ENCODE measurements around the gene NUP210.
"Not testable (repeated sequence)": the region's sequence is repeated elsewhere in the genome, so short reads cannot be mapped to it uniquely, and the experiment has no call there.

NUP210 gene

GRCh38 chr3:13405614-13406013, 14.5 kb downstream of the NUP210 start:
- no peak for DNase-seq

- no peak for DNase-seq
Measured at GRCh38 chr3:13404626-13405452, 15.3 kb downstream of the NUP210 start.

GRCh38 chr3:13403847-13404246, 16.3 kb downstream of the NUP210 start:
- DNase-seq, result no peak

GRCh38 chr3:13403213-13403819, 16.8 kb downstream of the NUP210 start:
- no peak for DNase-seq

GRCh38 chr3:13401149-13401548, 19.0 kb downstream of the NUP210 start:
- DNase-seq, result no peak

GRCh38 chr3:13400114-13400673, 19.9 kb downstream of the NUP210 start:
- no peak for DNase-seq

GRCh38 chr3:13399603-13400002, 20.5 kb downstream of the NUP210 start:
- no peak for DNase-seq

GRCh38 chr3:13397316-13397715, 22.8 kb downstream of the NUP210 start:
- no peak for DNase-seq

GRCh38 chr3:13394363-13394762, 25.8 kb downstream of the NUP210 start:
- DNase-seq, result no peak

- no peak for DNase-seq
Measured at GRCh38 chr3:13393427-13394360, 26.4 kb downstream of the NUP210 start.

GRCh38 chr3:13391308-13391707, 28.8 kb downstream of the NUP210 start:
- DNase-seq, result no peak

- no peak for DNase-seq
Measured at GRCh38 chr3:13389378-13389777, 30.7 kb downstream of the NUP210 start.

- DNase-seq, result no peak
Measured at GRCh38 chr3:13388816-13389215, 31.3 kb downstream of the NUP210 start.

GRCh38 chr3:13385373-13385965, 34.7 kb downstream of the NUP210 start:
- no peak for DNase-seq

- no peak for DNase-seq
Measured at GRCh38 chr3:13380971-13381370, 39.2 kb downstream of the NUP210 start.

GRCh38 chr3:13379201-13379830, 40.8 kb downstream of the NUP210 start:
- DNase-seq, result no peak

- no peak for DNase-seq
Measured at GRCh38 chr3:13378155-13378554, 42.0 kb downstream of the NUP210 start.

GRCh38 chr3:13377741-13378140, 42.4 kb downstream of the NUP210 start:
- not testable (repeated sequence) for DNase-seq

- no peak for DNase-seq
Measured at GRCh38 chr3:13377021-13377420, 43.1 kb downstream of the NUP210 start.

- no peak for DNase-seq
Measured at GRCh38 chr3:13376091-13376490, 44.0 kb downstream of the NUP210 start.

GRCh38 chr3:13375464-13375863, 44.7 kb downstream of the NUP210 start:
- no peak for DNase-seq

GRCh38 chr3:13373975-13374586, 46.0 kb downstream of the NUP210 start:
- no peak for DNase-seq

Data from OCI-M1 (cell line).